Lower leg skin (tissue), 4 donors: Measurements from ENCODE around the gene SPINK8. TPM values are rescaled to one million over a fixed set of nuclear protein-coding genes. Genes with fewer than 3 reads are reported as not detected.

ENCODE experiments used
- DNase-seq, 2 donors: peaks; one replicate each; pipeline ENCODE4 v3.0.0-alpha.2; 2019; ENCODE audit warnings: low spot score in 2 of 2
- H3K4me3 ChIP-seq: fragments of 200-600 bp; sonication (generic); 2 replicates; pipeline ENCODE4 v1.5.1; 2017; ENCODE audit warnings: mild to moderate bottlenecking, low read depth; ENCODE audit not compliant: poor library complexity, severe bottlenecking
- POLR2A ChIP-seq, 2 donors: fragments of 450-650 bp; IDR thresholded peaks; one replicate each; pipeline ENCODE4 v1.6.1; 2016 to 2017; ENCODE audit warnings: antibody characterized with exemption in 2 of 2, mild to moderate bottlenecking in 1 of 2, moderate library complexity in 1 of 2
- WGBS, 2 donors: methylation state at CpG; one replicate each; pipeline ENCODE4 v1.1.5; 2018; 5-methylcytosine and 5-hydroxymethylcytosine counted together
- intact Hi-C: fragments of 100-400 bp; cut with DNase I; formaldehyde crosslinking; loops from one replicate; pipeline ENCODE4 v1.15.0; 2023; ENCODE audit warnings: low total_unique reads
- total RNA-seq, 4 donors: library from RNA; depleted of rRNA; stranded (reverse); fragments of >200 nt; gene quantifications; one replicate each; pipeline ENCODE4 v1.1.0, GENCODE V29; 2016
- TF ChIP-seq, protein P1 (sequence below), 3 donors: fragments of 450-650 bp; IDR thresholded peaks; one replicate each; pipeline ENCODE4 v1.5.1; 2016; ENCODE audit warnings: antibody characterized with exemption in 3 of 3, mild to moderate bottlenecking in 3 of 3, moderate library complexity in 2 of 3

The SPINK8 gene
- total RNA-seq, 4 donors from 2014 or later, result not detected

DNA sequence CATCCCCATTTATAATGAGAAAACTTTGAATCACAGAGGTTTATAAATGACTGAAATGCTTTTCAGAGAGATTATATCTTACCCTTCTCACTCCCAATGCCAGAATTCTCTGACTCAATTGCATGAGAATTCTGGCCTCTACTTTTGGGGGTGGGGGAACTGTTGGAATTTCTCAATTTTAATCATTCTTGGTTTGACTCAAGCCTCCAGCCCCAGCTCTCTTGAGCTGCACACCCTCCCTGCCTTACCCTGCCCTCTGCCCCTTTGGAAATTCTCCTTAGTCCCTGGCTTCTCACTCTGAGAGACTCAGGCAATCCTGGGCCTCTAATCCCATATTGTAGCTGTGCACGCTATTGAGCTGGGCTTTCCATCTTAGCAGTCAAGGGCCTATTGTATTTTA is 48.3 kb downstream of the SPINK8 start:
- TF ChIP-seq POLR2A (IDR thresholded peaks at IDR 0.05), result no peak
- TF ChIP-seq, protein P1, sequence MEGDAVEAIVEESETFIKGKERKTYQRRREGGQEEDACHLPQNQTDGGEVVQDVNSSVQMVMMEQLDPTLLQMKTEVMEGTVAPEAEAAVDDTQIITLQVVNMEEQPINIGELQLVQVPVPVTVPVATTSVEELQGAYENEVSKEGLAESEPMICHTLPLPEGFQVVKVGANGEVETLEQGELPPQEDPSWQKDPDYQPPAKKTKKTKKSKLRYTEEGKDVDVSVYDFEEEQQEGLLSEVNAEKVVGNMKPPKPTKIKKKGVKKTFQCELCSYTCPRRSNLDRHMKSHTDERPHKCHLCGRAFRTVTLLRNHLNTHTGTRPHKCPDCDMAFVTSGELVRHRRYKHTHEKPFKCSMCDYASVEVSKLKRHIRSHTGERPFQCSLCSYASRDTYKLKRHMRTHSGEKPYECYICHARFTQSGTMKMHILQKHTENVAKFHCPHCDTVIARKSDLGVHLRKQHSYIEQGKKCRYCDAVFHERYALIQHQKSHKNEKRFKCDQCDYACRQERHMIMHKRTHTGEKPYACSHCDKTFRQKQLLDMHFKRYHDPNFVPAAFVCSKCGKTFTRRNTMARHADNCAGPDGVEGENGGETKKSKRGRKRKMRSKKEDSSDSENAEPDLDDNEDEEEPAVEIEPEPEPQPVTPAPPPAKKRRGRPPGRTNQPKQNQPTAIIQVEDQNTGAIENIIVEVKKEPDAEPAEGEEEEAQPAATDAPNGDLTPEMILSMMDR (IDR thresholded peaks at IDR 0.05), result no peak
- intact Hi-C loops, result no loop called here
- DNase-seq, result no peak
- 95 to 96% methylated on average over 1 of the region's 1 CpG for WGBS, 2 donors
- no peak overlapping the region for H3K4me3 ChIP-seq

DNA sequence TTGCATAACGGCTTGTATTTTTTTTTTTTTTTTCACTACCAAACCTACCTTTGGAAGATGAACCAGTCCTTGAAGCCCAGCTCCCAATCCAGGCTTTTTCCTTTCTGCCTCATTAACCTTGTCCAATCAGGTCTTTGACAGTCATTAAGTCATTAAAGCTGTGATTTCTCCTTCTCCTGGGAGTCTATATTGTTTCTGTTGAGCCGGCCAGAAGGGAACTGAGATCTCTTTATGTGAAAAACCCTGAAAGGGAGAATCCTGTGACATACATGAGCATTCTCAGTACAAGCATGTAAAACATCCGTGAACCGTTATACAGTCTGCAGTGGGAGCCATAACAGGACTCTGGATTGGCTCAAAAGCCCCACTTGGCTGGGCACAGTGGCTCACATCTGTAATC is 52.6 kb downstream of the SPINK8 start:
- no peak overlapping the region for H3K4me3 ChIP-seq
- DNase-seq, result no peak
- TF ChIP-seq, protein P1 (IDR thresholded peaks at IDR 0.05), result no peak
- TF ChIP-seq POLR2A (IDR thresholded peaks at IDR 0.05), result no peak
- intact Hi-C loops, result no loop called here
- WGBS, 2 donors, result 63 to 77% methylated on average over 4 of the region's 4 CpGs

DNA sequence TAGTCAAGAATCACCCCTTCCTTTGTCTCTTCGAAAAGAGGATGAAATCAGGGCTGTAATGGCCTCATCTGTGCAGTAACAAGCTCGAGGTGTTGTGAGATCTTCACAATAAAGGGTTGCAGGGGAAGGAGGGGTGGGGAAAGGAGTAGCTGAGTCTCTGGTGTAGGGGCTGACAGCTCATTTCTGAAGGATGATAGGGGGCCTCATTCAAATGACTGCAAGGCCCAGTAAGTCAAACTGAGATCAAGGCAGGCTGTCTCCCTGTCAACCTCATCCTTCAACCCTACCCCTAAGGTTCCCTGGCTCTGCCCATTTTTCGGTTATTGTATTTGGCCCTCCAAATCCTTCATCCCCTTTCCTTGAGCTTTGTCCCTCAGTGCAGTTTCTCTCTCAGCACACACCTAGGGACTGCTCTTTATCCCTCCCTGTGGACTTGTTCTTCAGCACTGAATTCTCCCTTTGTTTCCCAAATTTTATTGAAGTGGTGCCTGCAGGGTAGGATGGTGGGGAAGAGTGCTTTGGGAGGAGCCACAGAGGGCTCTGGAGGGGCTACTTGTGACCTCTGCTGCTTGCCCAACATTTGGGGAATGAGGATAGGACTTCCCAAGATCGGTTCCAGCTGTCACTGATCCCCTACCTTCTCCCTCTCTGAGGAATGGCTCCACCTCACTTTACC is 54.4 kb downstream of the SPINK8 start:
- intact Hi-C loops, result loop anchor here (5.0 to 10.0 kb wide), 2 partner anchors 118 to 276 kb away; partner anchors contain the start of gene PFKFB4

DNA sequence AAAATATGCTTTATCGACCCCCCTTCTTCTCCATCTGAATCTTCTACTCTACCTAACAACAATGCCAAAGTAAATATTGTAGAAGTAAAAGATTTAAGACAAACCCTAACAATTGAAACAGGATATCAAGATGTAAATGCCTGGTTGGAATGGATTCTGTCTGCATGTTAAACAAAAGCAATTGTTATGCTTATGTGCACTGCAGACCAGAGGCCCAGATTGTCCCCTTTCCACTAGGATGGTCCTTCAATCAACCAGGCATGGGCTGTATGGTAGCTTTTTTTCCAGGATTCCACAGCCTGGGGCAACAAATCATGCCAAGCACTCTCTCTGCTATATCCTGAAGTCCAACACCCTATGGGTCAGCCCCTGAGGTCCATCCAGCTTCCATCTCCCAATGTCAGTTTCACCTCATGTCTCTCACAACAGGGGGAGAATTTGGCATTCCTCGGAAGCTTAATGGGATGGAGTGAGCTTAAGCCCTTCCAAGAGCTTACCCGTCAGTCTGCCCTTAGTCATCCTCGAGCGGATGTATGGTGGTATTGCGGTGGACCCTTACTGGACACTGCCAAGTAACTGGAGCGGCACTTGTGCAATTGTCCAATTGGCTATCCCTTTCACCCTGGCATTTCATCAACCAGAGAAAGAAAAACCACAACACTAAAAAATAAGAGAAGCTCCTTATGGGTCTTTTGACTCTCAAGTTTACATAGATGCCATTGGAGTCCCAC is 56.4 kb downstream of the SPINK8 start:
- peak in 1 of 2 donors; percentile 62 for DNase-seq

More for the DNA sequence above, 54.4 kb downstream of the SPINK8 start:
- no peak overlapping the region for H3K4me3 ChIP-seq
- no peak for DNase-seq
- TF ChIP-seq POLR2A (IDR thresholded peaks at IDR 0.05), result no peak
- TF ChIP-seq, protein P1 (IDR thresholded peaks at IDR 0.05), result no peak
- WGBS, 2 donors, result 78 to 83% methylated on average over 4 of the region's 4 CpGs

DNA sequence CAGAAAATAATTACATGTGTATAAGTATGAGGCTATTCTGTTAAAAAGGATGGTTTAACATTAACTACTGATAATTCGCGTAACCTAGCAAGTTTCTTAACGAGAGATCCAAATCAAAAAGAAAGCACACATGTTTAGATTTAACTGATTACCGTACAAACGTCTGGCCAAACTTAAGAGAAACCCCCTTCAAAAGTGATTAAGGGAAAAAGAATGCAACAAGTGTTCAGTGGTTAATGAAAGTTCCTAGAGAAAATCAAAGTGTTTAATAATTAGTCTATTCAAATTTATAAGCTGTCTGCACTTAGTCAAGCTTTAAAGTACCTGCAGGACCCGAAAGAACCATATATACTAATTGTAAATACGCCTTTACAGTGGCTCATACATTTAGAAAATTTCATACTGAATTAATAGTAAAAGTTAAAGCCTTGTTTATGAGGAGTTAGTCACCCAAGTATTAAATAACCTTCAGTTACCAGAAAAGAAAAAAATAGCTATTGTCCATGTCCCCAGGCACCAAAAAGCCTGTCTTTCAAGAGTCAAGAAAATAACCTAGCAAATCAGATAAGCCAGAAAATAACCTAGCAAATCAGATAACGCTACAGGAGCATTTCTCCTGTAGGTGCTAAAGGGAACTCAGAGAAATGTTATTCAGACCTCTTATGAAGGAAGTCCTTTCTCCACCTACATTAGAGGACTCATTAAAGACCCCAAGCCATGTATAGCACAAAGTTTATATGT is 58.0 kb downstream of the SPINK8 start:
- DNase-seq, result no peak
- WGBS, 2 donors, result 38 to 43% methylated on average over 8 of the region's 8 CpGs
- TF ChIP-seq, protein P1 (IDR thresholded peaks at IDR 0.05), result no peak
- no peak for TF ChIP-seq POLR2A (IDR thresholded peaks at IDR 0.05)
- intact Hi-C loops, result loop anchor here (5.0 to 10.0 kb wide), 2 partner anchors 122 to 279 kb away; partner anchors contain the start of gene PFKFB4
- H3K4me3 ChIP-seq, result no peak overlapping the region

More for the DNA sequence above, 56.4 kb downstream of the SPINK8 start:
- H3K4me3 ChIP-seq, result no peak overlapping the region
- WGBS, 2 donors, result 97 to 99% methylated on average over 7 of the region's 7 CpGs
- intact Hi-C loops, result loop anchor here (5.0 to 10.0 kb wide), 2 partner anchors 120 to 278 kb away; partner anchors contain the start of gene PFKFB4
- TF ChIP-seq, protein P1 (IDR thresholded peaks at IDR 0.05), result no peak
- TF ChIP-seq POLR2A (IDR thresholded peaks at IDR 0.05), result no peak
